BLaER1 treated with 17β-estradiol and CSF1 and Interleukin-3, amounts not matched to agents 10 nM and 100 nM (cell line): ENCODE measurements around the gene FZD1.

ENCODE experiments used
- H3K27ac ChIP-seq, 11 experiments: shearing (Covaris generic); formaldehyde crosslinking; 2 replicates each; pipeline ENCODE4 v1.8.1; 2022
- H3K27me3 ChIP-seq, 11 experiments: shearing (Covaris generic); formaldehyde crosslinking; 2 replicates each; pipeline ENCODE4 v1.8.1; 2022
- H3K36me3 ChIP-seq, 11 experiments: shearing (Covaris generic); formaldehyde crosslinking; 2 replicates each; pipeline ENCODE4 v1.8.1; 2022
- H3K4me1 ChIP-seq, 10 experiments: shearing (Covaris generic); formaldehyde crosslinking; 2 replicates each; pipeline ENCODE4 v1.8.1; 2022
- H3K4me2 ChIP-seq, 11 experiments: shearing (Covaris generic); formaldehyde crosslinking; 2 replicates each; pipeline ENCODE4 v1.8.1; 2022
- H3K4me3 ChIP-seq, 10 experiments: shearing (Covaris generic); formaldehyde crosslinking; 2 replicates each; pipeline ENCODE4 v1.8.1; 2022
- H3K9ac ChIP-seq, 11 experiments: shearing (Covaris generic); formaldehyde crosslinking; 2 replicates each; pipeline ENCODE4 v1.8.1; 2022
- H3K9me3 ChIP-seq, 11 experiments: shearing (Covaris generic); formaldehyde crosslinking; replicated peaks in 1 of 11; 2 replicates each; pipeline ENCODE4 v1.8.1; 2022
- H4K20me1 ChIP-seq, 11 experiments: shearing (Covaris generic); formaldehyde crosslinking; 2 replicates each; pipeline ENCODE4 v1.8.1; 2022
- Cebpa-rat ChIP-seq, 11 experiments: shearing (Covaris generic); IDR thresholded peaks; 2 replicates each; pipeline ENCODE4 v1.8.1; 2022

FZD1 gene

DNA sequence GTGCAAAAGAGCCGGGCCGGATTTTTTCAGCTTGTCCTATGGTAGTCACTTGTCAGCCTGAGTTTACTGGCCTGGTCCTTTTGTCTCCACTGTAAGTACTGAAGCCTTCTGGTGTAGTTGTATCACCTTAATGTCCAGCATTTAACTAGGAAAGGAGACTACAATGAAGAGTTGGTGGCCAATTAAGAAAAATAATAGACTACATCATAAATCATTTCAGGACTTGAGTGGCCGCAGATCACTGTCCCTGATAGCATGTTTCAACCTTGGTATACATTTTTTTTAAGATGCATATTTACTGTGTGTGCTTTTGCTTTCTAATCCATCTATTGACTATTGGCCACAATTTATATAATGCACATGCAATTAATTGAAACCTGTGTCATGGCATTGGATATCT is 6.1 kb downstream of the FZD1 start:
- peaks cover 0 to 18% (median 9%) of the 10 kb centered on the region in 11 experiments; a peak in 10 of 22 replicates for H3K36me3 ChIP-seq
- 0 out of 22 replicates have a peak overlapping the region, but pooled peaks of 1 of the 11 experiments have one; percentile 11 for H3K4me2 ChIP-seq
- no peak overlapping the region for H3K9ac ChIP-seq
- peaks cover 11 to 46% (median 23%) of the 10 kb centered on the region in 11 experiments; a peak in 19 of 22 replicates for H4K20me1 ChIP-seq
- TF ChIP-seq Cebpa-rat (IDR thresholded peaks at IDR 0.05), result no peak
- peaks cover 0 to 10% (median 0%) of the 10 kb centered on the region in 11 experiments; a peak in 3 of 22 replicates for H3K9me3 ChIP-seq
- no peaks in the 10 kb centered on the region for H3K27me3 ChIP-seq
- H3K4me3 ChIP-seq, result no peak overlapping the region
- H3K27ac ChIP-seq, result no peak overlapping the region
- H3K4me1 ChIP-seq, result peaks cover 10 to 34% (median 24%) of the 10 kb centered on the region in 10 experiments; a peak in 19 of 20 replicates

DNA sequence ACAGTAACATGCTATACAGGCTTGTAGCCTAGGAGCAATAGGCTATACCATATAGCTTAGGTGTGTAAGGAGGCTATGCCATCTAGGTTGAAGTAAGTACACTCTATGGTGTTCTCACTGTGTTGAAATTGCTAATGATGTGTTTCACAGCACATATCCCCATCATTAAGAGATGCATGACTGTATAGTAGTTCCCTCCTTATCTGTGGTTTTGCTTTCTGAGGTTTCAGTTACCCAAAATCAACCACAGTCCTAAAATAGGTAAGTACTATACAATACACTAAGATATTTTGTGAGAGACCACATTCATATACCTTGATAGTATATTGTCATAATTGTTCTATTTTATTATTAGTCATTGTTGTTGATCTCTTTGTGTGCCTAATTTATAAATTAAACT is 12.7 kb downstream of the FZD1 start:
- no peak for TF ChIP-seq Cebpa-rat (IDR thresholded peaks at IDR 0.05)
- peak overlapping the region in 3 of 11 experiments; percentile 4 to 46 (median 30); a peak in 4 of 22 replicates for H3K4me2 ChIP-seq
- no peak overlapping the region for H3K4me3 ChIP-seq
- no peaks in the 10 kb centered on the region; a peak in 1 of 22 replicates for H4K20me1 ChIP-seq
- H3K4me1 ChIP-seq, result peaks cover 0 to 16% (median 2%) of the 10 kb centered on the region in 10 experiments; a peak in 7 of 20 replicates
- H3K9ac ChIP-seq, result no peak overlapping the region
- H3K27ac ChIP-seq, result no peak overlapping the region
- H3K9me3 ChIP-seq, result no peaks in the 10 kb centered on the region
- H3K27me3 ChIP-seq, result no peaks in the 10 kb centered on the region
- no peaks in the 10 kb centered on the region for H3K36me3 ChIP-seq

DNA sequence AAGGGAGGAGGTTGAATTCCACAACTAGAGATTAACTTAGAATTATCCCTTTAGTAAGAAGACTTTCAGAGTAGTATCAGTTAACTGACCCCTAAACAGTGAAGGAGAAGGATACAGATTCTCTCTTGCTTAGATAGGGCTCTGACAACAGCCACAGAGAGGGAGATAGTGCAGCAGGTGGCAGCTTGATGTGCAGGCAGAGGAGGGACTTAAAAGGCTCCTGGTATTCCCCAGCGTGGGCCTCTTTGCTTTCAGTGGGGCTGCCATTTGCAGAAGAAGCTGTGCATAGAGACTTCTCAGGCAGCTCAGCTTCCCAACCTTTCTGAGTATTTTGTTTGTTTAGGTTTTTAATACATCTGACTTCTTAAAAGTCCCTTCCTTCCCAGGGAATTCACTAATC is 16.0 kb downstream of the FZD1 start:
- no peak overlapping the region for H3K4me3 ChIP-seq
- H3K4me1 ChIP-seq, result peaks cover 0 to 40% (median 5%) of the 10 kb centered on the region in 10 experiments; a peak in 9 of 20 replicates
- no peaks in the 10 kb centered on the region for H3K9me3 ChIP-seq
- no peaks in the 10 kb centered on the region for H3K36me3 ChIP-seq
- no peaks in the 10 kb centered on the region for H3K27me3 ChIP-seq
- no peak overlapping the region for H3K9ac ChIP-seq
- no peak overlapping the region for H3K27ac ChIP-seq
- TF ChIP-seq Cebpa-rat (IDR thresholded peaks at IDR 0.05), result no peak
- no peaks in the 10 kb centered on the region for H4K20me1 ChIP-seq
- no peak overlapping the region for H3K4me2 ChIP-seq

DNA sequence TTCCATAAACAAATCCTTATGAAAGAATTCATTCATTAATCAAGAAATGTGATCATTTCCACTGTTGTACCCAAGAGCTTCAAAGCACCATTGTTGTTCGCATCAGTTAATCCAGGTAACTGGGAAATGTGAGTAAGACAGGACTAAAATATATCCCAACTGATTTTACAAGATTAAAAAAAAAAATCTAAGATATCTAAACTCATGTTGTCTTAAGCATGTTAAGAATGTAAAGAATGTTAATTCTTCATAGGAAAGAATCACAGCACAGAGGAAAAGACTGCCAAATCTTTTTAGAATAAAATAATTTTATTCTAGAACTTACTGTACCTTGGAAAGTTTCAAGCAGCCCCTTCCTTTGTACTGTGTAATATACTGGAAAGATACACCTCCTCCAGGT is 16.4 kb downstream of the FZD1 start:
- no peaks in the 10 kb centered on the region for H3K9me3 ChIP-seq
- H3K4me1 ChIP-seq, result peaks cover 0 to 44% (median 5%) of the 10 kb centered on the region in 10 experiments; a peak in 9 of 20 replicates
- H3K9ac ChIP-seq, result no peak overlapping the region
- no peaks in the 10 kb centered on the region for H4K20me1 ChIP-seq
- no peak overlapping the region for H3K4me3 ChIP-seq
- no peaks in the 10 kb centered on the region for H3K36me3 ChIP-seq
- no peak overlapping the region for H3K4me2 ChIP-seq
- TF ChIP-seq Cebpa-rat (IDR thresholded peaks at IDR 0.05), result no peak
- no peak overlapping the region for H3K27ac ChIP-seq
- H3K27me3 ChIP-seq, result no peaks in the 10 kb centered on the region

DNA sequence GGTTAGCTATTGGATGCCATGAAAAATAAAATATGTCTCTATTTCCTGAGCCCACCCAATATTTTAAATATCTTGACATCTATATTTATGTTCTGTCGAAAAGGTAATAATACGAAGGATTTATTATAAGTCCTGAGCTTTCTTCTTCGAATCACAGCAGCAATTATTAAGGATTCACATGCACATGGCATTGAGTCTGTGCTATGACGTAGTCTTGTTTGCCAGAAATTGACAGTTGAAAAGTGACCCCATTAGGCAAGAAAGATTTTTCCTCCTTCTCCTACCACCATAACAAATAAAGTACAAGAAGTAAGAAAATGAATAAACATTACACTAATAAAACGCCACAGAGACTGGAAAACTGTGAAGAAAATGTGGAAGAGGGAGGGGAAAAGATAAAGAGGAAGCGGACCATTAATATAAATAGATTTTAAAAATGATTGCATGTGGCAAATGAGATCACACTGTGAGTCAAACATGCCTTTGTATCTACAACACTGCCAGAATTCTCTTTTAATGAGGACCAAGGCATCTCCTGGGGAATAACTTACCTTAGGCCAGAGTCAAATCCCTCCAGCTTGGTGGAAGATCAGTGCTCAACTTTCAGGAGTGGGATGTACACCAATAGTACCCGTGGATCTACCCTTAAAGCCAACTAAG is 21.6 kb downstream of the FZD1 start:
- Histone ChIP-seq H3K27ac (peak overlapping the region in 4 of 11 experiments; percentile 15 to 71 (median 52); a peak in 7 of 22 replicates), H3K4me3 (peak overlapping the region in 1 of 10 experiments; percentile 30; a peak in 1 of 20 replicates), H3K4me1 (peaks cover 0 to 69% (median 8%) of the 10 kb centered on the region in 10 experiments; a peak in 10 of 20 replicates), H3K27me3 (no peaks in the 10 kb centered on the region), H3K9me3 (no peaks in the 10 kb centered on the region), H3K9ac (peak overlapping the region in 2 of 11 experiments; percentile 26 to 73; a peak in 4 of 22 replicates), H4K20me1 (no peaks in the 10 kb centered on the region), H3K36me3 (no peaks in the 10 kb centered on the region), H3K4me2 (peak overlapping the region in 5 of 11 experiments; percentile 8 to 84 (median 62); a peak in 9 of 22 replicates)
- no peak for TF ChIP-seq Cebpa-rat (IDR thresholded peaks at IDR 0.05)

DNA sequence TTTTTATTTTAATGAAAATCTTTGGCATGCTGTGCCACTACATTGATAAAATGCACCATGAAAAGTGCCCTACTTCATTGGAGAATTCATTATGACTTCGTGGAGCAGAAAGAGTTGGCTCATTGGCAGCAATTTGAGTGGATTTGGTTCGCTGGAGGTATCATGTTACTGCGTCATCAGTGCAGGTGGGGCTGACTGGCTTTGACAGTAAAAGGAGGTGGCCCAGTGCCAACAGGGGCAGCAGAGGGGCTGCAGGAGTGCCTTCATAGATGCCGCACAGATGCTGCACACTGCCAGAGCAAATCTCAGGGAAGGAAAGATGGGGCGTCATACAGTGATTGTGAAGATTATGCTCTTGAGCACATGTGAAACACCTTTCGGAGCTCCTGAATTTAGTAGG is 22.2 kb downstream of the FZD1 start:
- Histone ChIP-seq H3K36me3 (no peaks in the 10 kb centered on the region), H3K4me3 (peak overlapping the region in 2 of 10 experiments; percentile 26 to 30; a peak in 2 of 20 replicates), H3K4me1 (peaks cover 0 to 69% (median 8%) of the 10 kb centered on the region in 10 experiments; a peak in 10 of 20 replicates), H3K9me3 (no peaks in the 10 kb centered on the region), H3K4me2 (peak overlapping the region in 5 of 11 experiments; percentile 8 to 84 (median 62); a peak in 9 of 22 replicates), H4K20me1 (no peaks in the 10 kb centered on the region), H3K27me3 (no peaks in the 10 kb centered on the region), H3K27ac (peak overlapping the region in 4 of 11 experiments; percentile 15 to 71 (median 52); a peak in 6 of 22 replicates), H3K9ac (peak overlapping the region in 2 of 11 experiments; percentile 26 to 73; a peak in 4 of 22 replicates)
- no peak for TF ChIP-seq Cebpa-rat (IDR thresholded peaks at IDR 0.05)

DNA sequence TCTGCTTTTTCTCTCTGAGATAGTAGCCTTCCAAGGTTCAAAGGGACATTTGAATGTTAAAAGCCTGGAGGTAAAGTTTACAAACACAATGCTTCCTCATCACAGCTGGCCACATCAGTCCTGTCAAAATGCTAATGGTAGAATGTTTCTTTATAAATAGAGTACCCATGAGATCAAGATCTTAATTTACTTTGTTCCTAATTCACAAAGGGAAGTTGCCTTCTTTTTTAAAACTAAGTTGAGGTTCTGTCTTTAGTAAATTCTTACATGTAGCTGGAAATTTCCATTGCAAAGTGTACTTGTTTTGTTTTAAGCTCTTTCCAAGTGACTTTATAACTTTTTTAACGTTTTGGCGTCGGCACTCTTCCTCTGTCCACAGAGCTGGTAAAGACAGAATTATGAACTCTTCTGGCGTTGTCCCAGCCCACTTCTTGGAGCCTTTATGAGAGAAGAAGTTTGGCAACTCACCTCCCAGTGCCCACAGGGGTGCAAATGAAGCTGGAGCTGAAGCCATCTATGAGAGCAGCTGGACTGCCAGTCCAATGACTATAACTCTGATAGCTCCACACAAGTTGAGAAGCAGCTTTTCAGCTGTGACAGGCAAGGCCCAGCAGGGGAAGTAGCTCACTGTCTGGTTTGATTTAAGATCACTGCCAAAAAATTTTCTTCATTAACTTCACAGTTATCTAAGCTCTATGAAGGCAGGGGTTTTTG is 23.3 kb downstream of the FZD1 start:
- Histone ChIP-seq H3K27ac (peak overlapping the region in 4 of 11 experiments; percentile 6 to 71 (median 54); a peak in 6 of 22 replicates), H3K9ac (peak overlapping the region in 3 of 11 experiments; percentile 36 to 73 (median 51); a peak in 4 of 22 replicates), H3K9me3 (no peaks in the 10 kb centered on the region), H3K4me1 (peaks cover 0 to 69% (median 8%) of the 10 kb centered on the region in 10 experiments; a peak in 10 of 20 replicates), H3K4me3 (no peak overlapping the region; a peak in 1 of 20 replicates), H4K20me1 (no peaks in the 10 kb centered on the region), H3K4me2 (peak overlapping the region in 4 of 11 experiments; percentile 10 to 84 (median 70); a peak in 8 of 22 replicates), H3K27me3 (no peaks in the 10 kb centered on the region), H3K36me3 (no peaks in the 10 kb centered on the region)
- no peak for TF ChIP-seq Cebpa-rat (IDR thresholded peaks at IDR 0.05)

DNA sequence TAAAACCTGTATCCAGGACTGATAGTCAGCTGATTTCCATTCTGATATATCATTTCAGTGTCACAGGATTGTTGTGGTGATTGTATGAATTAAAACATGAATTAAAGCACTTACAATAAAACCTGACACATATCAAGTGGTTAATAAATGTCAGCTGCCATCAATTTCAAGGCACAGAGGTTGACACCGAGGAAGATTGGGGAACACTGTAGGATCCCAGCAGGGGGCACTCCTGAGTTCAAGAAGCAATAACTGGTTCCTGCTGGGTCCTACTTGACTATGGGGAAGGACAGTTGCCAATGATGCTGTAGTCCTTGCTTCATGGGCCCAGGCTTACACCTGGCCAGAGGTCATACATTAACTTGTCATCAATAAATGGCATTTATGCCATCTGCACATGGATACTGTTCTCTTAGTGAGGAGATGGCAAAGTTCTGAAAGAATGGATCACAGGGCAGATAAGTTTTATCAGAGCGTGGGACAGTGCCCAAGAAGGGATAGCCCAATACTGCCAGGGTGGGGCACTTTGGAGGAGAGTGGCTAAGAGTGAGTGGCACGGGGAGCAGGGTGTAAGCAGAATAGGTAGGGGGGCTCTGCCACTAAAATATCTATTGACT is 24.1 kb downstream of the FZD1 start:
- peak overlapping the region in 1 of 11 experiments; percentile 73; a peak in 1 of 22 replicates for H3K9ac ChIP-seq
- H3K4me2 ChIP-seq, result peak overlapping the region in 3 of 11 experiments; percentile 62 to 84 (median 79); a peak in 6 of 22 replicates
- peaks cover 0 to 62% (median 8%) of the 10 kb centered on the region in 10 experiments; a peak in 10 of 20 replicates for H3K4me1 ChIP-seq
- TF ChIP-seq Cebpa-rat (IDR thresholded peaks at IDR 0.05), result no peak
- no peaks in the 10 kb centered on the region for H4K20me1 ChIP-seq
- no peaks in the 10 kb centered on the region for H3K27me3 ChIP-seq
- H3K9me3 ChIP-seq, result no peaks in the 10 kb centered on the region
- H3K36me3 ChIP-seq, result no peaks in the 10 kb centered on the region
- peak overlapping the region in 1 of 11 experiments; percentile 71; a peak in 1 of 22 replicates for H3K27ac ChIP-seq
- H3K4me3 ChIP-seq, result no peak overlapping the region
